Mesothelial cell of epicardium (in vitro differentiated cells): ENCODE results near the gene LCT. TPM values are rescaled to one million over a fixed set of nuclear protein-coding genes. Genes with fewer than 3 reads are reported as not detected.

Experiments
- DNase-seq, 2 experiments: peaks; one replicate each; pipeline ENCODE4 v3.0.0; 2021; ENCODE audit warnings: low spot score in 2 of 2; ENCODE audit not compliant: unreplicated experiment in 2 of 2
- H3K27ac Mint-ChIP-seq: 2 replicates; pipeline ENCODE4 v1.8.0; 2021; ENCODE audit warnings: mixed read lengths
- H3K27me3 Mint-ChIP-seq: 2 replicates; pipeline ENCODE4 v1.8.0; 2021; ENCODE audit warnings: low read depth, mixed read lengths
- H3K36me3 Mint-ChIP-seq: 2 replicates; pipeline ENCODE4 v1.8.0; 2021; ENCODE audit warnings: mixed read lengths
- H3K4me1 Mint-ChIP-seq: 2 replicates; pipeline ENCODE4 v1.8.0; 2021; ENCODE audit warnings: mixed read lengths
- H3K4me3 Mint-ChIP-seq: 2 replicates; pipeline ENCODE4 v1.8.0; 2021; ENCODE audit warnings: mild to moderate bottlenecking, moderate library complexity, mixed read lengths
- H3K9me3 Mint-ChIP-seq: 2 replicates; pipeline ENCODE4 v1.8.0; 2021; ENCODE audit warnings: mixed read lengths
- total RNA-seq: library from RNA; stranded (reverse); gene quantifications from 3 replicates; pipeline ENCODE4 v1.2.1, GENCODE V29; 2021
- TF ChIP-seq, protein P1 (sequence below): fragments of 200-600 bp; sonication (generic); IDR thresholded peaks from one replicate; pipeline ENCODE4 v1.5.0; 2021; ENCODE audit warnings: antibody characterized with exemption; ENCODE audit not compliant: unreplicated experiment

LCT gene
- total RNA-seq, 1 donor from 2014 or later = not detected

DNA sequence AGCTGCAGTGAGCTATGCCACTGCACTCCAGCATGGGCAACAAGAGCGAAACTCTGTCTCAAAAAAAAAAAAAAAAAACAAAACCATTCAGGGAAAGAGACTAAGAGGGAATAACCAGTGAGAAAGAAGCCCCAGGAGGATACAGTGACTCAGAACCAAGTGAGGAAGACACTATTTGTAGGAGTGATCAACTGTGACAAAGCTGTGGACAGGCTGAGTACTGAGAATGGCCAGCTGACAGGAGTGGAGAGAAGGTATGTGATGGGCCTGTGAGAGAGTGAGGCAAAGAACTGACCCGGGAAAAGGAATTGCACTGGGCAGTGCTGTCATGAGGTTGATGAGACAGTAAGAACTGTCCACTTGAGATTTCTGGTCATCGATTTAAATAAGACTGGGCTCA, 6.7 kb upstream of the LCT start:
- Mint-ChIP-seq H3K4me1 (peaks cover 17% of the 10 kb centered on the region), H3K27me3 (no peaks in the 10 kb centered on the region), H3K4me3 (no peak overlapping the region), H3K36me3 (peaks cover 29% of the 10 kb centered on the region), H3K9me3 (no peaks in the 10 kb centered on the region), H3K27ac (no peak overlapping the region)
- DNase-seq = no peak
- TF ChIP-seq, protein P1, sequence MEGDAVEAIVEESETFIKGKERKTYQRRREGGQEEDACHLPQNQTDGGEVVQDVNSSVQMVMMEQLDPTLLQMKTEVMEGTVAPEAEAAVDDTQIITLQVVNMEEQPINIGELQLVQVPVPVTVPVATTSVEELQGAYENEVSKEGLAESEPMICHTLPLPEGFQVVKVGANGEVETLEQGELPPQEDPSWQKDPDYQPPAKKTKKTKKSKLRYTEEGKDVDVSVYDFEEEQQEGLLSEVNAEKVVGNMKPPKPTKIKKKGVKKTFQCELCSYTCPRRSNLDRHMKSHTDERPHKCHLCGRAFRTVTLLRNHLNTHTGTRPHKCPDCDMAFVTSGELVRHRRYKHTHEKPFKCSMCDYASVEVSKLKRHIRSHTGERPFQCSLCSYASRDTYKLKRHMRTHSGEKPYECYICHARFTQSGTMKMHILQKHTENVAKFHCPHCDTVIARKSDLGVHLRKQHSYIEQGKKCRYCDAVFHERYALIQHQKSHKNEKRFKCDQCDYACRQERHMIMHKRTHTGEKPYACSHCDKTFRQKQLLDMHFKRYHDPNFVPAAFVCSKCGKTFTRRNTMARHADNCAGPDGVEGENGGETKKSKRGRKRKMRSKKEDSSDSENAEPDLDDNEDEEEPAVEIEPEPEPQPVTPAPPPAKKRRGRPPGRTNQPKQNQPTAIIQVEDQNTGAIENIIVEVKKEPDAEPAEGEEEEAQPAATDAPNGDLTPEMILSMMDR = no peak

DNA sequence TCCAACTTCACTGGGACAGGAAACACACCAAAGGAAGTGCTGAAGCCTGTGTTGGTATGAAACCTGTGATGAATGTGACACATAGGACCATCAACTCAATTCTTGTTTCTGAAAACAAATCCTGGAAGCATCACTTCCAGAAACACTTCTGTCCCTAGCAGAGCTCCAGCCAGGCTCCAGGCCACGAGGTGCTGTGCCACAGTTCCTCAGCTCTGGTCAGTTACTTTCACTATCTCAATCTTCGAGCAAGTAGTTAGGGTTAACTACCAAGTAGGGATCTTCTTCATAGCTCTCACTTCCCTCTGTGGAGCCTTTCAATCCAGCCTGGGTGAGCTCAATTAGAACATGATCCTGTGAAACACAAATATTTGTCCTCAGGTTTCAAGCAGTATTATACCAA, 3.6 kb upstream of the LCT start:
- no peak for DNase-seq
- TF ChIP-seq, protein P1 = no peak
- no peaks in the 10 kb centered on the region for H3K27me3 Mint-ChIP-seq
- no peak overlapping the region for H3K4me3 Mint-ChIP-seq
- no peaks in the 10 kb centered on the region for H3K9me3 Mint-ChIP-seq
- H3K27ac Mint-ChIP-seq = peak overlapping the region; percentile 79
- H3K4me1 Mint-ChIP-seq = peaks cover 19% of the 10 kb centered on the region
- H3K36me3 Mint-ChIP-seq = peaks cover 24% of the 10 kb centered on the region

DNA sequence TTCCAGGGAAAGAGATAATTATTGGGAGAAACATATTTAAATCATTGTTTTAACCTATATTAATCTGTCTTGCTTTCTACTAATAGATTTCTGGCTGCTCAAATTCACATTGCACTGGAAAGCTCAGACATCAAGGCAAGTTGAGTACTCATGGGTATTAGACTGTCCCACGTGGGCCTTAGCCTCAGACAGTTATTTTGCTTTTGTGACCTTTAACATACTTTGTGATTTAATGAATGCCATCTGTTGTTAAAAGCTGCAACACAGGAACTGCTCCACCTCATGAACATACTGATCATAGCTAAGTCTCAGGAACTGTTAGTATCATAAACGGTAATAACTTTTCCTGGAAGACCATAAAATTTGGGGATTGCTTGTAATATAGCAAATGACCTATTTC, 2.7 kb upstream of the LCT start:
- Mint-ChIP-seq H3K36me3 (peaks cover 24% of the 10 kb centered on the region), H3K4me3 (no peak overlapping the region)
- TF ChIP-seq, protein P1 = no peak

DNA sequence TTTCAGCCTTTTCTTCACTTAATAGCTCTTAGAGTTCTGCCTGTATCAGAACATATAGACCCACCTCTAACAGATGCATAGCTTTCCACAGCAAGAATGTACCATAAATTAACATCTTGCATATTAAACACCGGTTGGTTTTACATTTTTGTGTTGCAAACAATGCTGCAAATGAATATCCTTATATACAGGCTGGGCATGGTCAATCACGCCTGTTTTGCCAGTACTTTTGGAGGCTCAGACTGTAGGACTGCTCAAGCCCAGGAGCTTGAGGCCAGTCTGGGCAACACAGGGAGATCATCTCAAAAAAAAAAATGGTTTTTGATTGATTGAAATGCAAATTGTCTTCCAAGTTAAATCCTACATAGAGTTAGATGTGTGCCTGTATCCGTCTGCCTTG, 1.5 kb upstream of the LCT start:
- Mint-ChIP-seq H3K4me1 (peaks cover 18% of the 10 kb centered on the region), H3K27me3 (no peaks in the 10 kb centered on the region), H3K4me3 (no peak overlapping the region), H3K9me3 (no peaks in the 10 kb centered on the region), H3K27ac (peak overlapping the region; percentile 74), H3K36me3 (peaks cover 13% of the 10 kb centered on the region)
- DNase-seq = no peak
- TF ChIP-seq, protein P1 = no peak

More for the DNA sequence above, 2.7 kb upstream of the LCT start:
- Mint-ChIP-seq H3K4me1 (peaks cover 19% of the 10 kb centered on the region), H3K9me3 (no peaks in the 10 kb centered on the region), H3K27ac (peak overlapping the region; percentile 83), H3K27me3 (no peaks in the 10 kb centered on the region)
- no peak for DNase-seq

DNA sequence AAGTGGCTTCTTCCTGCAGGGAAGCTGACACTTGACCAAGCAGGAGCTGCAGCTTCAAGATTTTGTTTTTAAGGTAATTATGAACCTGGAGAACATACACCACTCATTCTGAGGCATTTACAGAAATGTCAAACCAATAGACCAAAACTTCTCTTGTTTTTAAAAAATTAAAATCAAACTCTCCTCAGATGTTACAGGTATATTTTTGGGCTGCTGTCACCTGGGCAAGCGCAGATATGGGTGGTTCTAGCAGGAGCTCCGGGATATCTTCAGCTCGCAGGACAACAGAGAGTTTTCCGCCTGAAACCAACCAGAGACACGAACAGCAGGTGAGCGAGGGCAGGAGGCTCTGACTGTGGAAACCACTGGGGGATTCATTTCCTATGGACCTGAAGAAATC, 4.1 kb downstream of the LCT start:
- Mint-ChIP-seq H3K36me3 (no peaks in the 10 kb centered on the region), H3K4me3 (no peak overlapping the region), H3K9me3 (no peaks in the 10 kb centered on the region), H3K27ac (no peak overlapping the region), H3K27me3 (no peaks in the 10 kb centered on the region), H3K4me1 (no peaks in the 10 kb centered on the region)
- TF ChIP-seq, protein P1 = no peak
- no peak for DNase-seq
